ENCODE measurements around the gene SLC12A1.

DNA sequence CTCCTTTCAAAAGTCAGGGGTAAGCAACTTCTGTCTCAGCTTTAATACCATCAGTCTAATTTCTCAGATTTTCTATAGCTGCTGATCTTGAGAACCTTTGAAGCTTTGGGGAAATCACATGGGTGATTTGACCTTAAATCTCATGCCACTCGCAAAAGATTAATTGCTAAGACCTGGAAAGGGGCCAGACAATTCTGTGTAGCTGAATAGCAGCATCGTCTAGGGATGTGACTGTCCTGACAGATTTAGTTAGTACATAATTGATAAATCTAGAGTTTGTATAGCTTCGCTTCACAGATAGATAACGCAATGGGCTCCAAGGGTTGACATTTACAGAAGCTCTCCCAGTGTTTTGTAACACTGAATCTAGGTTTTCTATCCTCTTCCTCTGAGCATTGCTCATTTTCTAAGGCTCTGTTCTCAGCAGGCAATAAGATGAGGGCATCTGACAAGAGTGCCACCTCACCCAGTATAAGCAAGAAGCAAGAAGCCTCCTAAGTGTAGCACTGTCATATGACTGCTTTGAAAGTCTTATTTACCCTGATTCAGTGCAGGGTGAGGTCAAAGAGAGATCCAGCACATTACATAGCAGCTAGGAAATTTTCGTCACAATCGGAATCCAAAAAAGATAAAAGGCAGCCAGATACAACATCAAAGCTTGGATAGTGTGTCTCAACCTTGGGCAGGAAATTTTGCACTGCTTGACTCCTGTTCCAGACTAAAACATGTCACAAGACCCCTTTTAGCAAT lies 77.5 kb downstream of the SLC12A1 start:
- TF ChIP-seq ZNF565 (CRISPR knock-in tag; conservative IDR thresholded peaks at IDR 0.05; ENCODE audit: low read depth) = no peak
- TF ChIP-seq ZFP3 (CRISPR knock-in tag; IDR thresholded peaks at IDR 0.05) = no peak
- TF ChIP-seq GLIS3 (CRISPR knock-in tag; IDR thresholded peaks at IDR 0.05) = no peak
- no peak for TF ChIP-seq BACH2 (CRISPR knock-in tag; IDR thresholded peaks at IDR 0.05; ENCODE audit: borderline replicate concordance)
- no peak for TF ChIP-seq OSR1 (CRISPR knock-in tag; IDR thresholded peaks at IDR 0.05)
- TF ChIP-seq SNAI2 (CRISPR knock-in tag; IDR thresholded peaks at IDR 0.05) = no peak
- TF ChIP-seq, protein P1, sequence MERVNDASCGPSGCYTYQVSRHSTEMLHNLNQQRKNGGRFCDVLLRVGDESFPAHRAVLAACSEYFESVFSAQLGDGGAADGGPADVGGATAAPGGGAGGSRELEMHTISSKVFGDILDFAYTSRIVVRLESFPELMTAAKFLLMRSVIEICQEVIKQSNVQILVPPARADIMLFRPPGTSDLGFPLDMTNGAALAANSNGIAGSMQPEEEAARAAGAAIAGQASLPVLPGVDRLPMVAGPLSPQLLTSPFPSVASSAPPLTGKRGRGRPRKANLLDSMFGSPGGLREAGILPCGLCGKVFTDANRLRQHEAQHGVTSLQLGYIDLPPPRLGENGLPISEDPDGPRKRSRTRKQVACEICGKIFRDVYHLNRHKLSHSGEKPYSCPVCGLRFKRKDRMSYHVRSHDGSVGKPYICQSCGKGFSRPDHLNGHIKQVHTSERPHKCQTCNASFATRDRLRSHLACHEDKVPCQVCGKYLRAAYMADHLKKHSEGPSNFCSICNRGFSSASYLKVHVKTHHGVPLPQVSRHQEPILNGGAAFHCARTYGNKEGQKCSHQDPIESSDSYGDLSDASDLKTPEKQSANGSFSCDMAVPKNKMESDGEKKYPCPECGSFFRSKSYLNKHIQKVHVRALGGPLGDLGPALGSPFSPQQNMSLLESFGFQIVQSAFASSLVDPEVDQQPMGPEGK (CRISPR knock-in tag; IDR thresholded peaks at IDR 0.05; ENCODE audit: borderline replicate concordance) = no peak
- TF ChIP-seq ISL1 (CRISPR knock-in tag; IDR thresholded peaks at IDR 0.05) = no peak
- TF ChIP-seq ZNF70 (CRISPR knock-in tag; IDR thresholded peaks at IDR 0.05) = no peak
- no peak for TF ChIP-seq CSDC2 (CRISPR knock-in tag; IDR thresholded peaks at IDR 0.05)
- TF ChIP-seq ZNF8 (CRISPR knock-in tag; IDR thresholded peaks at IDR 0.05) = no peak
- no peak for TF ChIP-seq ZFP30 (CRISPR knock-in tag; IDR thresholded peaks at IDR 0.05)
- TF ChIP-seq ESRRG (CRISPR knock-in tag; IDR thresholded peaks at IDR 0.05) = no peak
- TF ChIP-seq, protein P2, sequence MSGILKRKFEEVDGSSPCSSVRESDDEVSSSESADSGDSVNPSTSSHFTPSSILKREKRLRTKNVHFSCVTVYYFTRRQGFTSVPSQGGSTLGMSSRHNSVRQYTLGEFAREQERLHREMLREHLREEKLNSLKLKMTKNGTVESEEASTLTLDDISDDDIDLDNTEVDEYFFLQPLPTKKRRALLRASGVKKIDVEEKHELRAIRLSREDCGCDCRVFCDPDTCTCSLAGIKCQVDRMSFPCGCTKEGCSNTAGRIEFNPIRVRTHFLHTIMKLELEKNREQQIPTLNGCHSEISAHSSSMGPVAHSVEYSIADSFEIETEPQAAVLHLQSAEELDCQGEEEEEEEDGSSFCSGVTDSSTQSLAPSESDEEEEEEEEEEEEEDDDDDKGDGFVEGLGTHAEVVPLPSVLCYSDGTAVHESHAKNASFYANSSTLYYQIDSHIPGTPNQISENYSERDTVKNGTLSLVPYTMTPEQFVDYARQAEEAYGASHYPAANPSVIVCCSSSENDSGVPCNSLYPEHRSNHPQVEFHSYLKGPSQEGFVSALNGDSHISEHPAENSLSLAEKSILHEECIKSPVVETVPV (CRISPR knock-in tag; IDR thresholded peaks at IDR 0.05) = no peak
